KBM-7 (cell line): ENCODE results near the gene ZNF195.
"Not testable (repeated sequence)": the region's sequence is repeated elsewhere in the genome, so short reads cannot be mapped to it uniquely, and the experiment has no call there.

Experiments
- DNase-seq: peaks from one replicate; pipeline ENCODE4 v3.0.0-alpha.2; 2015
- in situ Hi-C: fragments of 300-500 bp; cut with MboI; formaldehyde crosslinking; loops from 2 replicates; pipeline ENCODE4 v1.14.3; 2020; ENCODE audit warnings: low sequenced_read_pairs, low pct_unique_long_range_greater_than_20kb, mixed read lengths

Gene ZNF195

DNA sequence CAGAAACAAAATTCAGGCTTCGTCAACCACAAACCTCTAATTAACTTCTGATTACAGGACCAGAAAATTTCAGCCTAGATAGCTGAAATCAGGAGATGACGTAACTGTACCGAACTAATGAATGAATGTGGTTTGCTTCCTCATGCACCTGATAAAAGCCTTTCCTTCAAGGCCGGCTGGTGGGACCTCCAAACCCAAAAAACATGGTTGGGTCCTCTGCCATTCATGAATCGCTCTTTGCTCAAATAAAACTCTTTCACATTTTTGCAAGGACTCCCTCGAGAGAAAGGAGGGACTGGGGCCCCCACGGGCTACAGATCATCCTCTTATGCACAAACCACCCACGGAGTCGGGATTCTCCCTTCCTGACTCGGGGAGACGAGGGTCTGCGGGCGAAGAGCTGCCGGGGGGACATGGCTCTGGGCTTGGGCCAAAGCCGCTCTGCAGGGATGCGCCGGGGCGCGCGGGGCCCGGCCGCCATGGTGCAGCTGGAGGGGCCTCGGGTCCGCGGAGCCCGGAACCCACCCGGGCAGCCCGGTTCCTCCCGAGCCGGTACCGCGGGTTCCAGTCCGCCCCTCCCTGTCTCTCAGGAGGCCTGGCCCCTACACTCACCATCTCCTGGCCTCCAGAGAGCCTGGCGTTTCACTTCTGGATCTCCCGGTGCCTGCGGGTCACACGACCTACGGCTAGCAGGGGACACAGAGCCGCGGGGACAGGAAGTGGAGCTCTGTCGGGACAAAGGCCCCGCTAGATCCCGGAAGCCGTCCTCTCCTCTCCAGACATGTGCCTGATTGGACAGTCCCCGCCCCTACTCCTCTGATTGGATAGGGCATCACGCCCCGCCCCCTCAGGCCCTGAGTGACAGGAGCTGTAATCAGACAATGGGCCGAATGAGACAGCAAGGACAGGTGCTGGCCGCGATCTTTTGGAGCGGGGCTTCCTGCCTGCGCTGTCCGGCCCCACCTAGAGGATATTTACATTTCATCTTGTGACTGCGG lies at the start of gene ZNF195:
TSS of gene ZNF195 (minus strand) at position 721 of the 998 bp plus-strand sequence. CDS start at position 615, 106 bp downstream.
- in situ Hi-C loops, result no loop called here
- peak; percentile 97 for DNase-seq

DNA sequence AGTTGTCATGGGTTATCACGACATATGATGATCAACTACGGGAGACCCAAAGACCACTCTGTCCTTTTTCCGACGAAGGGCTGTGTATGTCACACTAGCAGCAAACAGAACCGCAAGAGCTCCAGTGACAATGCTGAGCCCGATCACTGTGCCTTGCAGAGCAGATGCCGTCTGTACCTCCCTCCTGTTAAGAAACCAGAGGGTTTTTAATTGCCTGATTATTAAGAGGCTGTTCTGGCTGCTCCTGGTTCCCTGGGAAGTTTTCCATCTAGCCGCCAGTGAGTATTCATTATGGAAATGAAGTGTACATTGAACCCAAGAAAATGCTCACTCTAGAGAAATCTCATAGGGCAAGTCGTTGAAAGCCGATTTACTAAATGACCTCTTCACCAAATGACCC lies 49.1 kb upstream of the ZNF195 start:
- in situ Hi-C loops, result not testable (repeated sequence)

DNA sequence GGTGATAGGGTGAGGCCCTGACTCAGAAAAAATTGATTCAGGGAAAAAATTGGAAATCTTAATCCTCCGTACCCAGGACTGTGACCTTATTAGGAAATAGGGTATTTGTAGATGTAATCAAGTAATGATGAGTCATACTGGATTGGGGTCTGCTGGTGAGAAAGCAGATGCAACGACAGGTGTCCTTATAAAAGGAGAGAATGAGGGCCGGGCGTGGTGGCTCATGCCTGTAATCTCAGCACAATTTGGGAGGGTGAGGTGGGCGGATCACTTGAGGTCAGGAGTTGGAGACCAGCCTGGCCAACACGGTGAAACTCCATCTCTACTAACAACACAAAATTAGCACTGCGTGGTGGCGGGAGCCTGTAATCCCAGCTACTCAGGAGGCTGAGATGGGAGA lies 47.6 kb upstream of the ZNF195 start:
- in situ Hi-C loops, DNase-seq: not testable (repeated sequence)

More for the DNA sequence above, 49.1 kb upstream of the ZNF195 start:
- not testable (repeated sequence) for DNase-seq

DNA sequence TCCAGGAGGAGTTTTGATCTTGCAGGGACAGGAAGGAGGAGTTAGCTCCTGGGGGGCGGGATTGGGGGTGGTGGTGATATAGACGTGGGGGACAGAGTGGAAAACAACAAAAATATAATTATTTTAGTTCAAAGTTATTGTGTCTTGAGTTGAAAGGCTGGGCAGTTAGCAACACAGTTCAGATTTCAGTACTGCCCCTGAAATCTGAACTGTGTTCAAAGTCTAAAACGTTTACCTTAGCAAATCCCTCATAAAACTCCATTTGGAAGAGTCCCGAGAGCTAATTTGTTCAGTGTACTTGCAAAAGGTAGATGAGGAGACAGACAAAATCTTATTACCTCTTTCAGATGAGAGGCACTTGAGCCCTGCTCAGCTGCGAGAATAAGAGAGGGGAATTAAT lies 45.0 kb upstream of the ZNF195 start:
- in situ Hi-C loops, result not testable (repeated sequence)

DNA sequence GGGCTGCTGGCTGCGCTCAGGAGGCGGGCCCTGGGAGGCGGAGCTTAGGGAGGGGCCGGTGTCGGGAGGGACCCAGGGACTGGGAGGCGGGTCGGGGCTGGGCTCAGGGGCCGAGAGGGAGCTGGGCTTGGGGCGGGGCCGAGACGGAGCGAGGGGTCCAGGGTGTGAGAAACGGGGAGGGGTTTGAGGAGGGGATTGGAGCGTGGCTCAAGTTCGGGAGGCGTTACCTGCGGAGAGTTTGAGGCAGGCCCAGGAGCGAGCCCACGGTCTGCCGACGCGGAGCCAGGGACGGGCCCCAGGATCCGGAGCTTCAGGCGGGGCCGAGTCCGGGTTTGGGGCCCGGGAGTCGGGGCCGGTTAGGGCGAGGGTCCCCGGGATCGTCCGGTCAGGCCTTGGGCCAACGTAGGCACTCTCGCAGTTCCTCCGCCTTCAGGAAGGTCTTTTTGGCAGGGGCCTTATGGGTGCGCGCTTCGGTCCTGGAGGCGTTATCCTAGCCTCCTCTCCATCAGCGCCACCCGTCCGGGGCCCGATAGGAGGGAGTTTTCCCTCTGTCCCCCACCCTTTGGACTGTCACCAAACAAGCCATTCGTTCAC lies 44.3 kb upstream of the ZNF195 start:
- DNase-seq, in situ Hi-C loops: not testable (repeated sequence)

More for the DNA sequence above, 45.0 kb upstream of the ZNF195 start:
- DNase-seq, result not testable (repeated sequence)

DNA sequence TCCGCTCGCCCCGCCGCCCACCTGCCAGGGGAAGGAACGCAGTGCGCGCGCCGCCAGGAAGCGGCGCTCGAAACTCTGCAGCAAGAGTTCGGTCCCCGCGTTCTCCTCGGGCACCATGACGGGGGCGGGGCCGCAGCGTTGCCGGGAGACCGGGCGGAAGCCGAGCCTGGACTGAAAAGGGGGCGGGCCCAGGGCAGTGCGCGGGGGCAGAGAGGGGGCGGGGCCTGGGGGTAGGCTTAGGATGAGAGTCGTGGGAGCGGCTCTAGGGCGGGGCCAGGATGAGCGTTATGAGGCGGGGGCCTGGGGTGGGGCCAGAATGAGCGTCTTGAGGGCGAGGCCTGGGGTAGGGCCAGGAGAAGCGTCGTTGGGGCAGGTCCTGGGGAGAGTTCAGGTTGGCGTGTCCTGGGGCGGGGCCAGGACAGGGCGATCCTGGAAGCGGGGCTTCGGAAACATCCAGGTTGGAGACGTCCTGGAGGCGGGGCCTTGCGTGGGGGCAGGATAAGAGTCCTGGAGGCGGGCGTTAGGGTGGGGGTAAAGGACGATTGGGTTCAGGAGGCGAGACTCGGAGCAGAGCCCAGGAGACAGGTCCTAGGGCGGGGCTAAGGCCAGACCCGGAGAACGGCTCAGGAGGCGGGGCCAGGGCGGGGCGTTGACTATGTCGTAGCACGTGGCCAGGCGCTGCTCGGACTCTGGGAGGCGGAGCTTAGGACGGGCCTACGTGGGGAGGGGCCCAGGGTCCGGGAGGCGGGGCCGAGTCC lies 43.6 kb upstream of the ZNF195 start:
- in situ Hi-C loops, result not testable (repeated sequence)
- peak; percentile 93 for DNase-seq

DNA sequence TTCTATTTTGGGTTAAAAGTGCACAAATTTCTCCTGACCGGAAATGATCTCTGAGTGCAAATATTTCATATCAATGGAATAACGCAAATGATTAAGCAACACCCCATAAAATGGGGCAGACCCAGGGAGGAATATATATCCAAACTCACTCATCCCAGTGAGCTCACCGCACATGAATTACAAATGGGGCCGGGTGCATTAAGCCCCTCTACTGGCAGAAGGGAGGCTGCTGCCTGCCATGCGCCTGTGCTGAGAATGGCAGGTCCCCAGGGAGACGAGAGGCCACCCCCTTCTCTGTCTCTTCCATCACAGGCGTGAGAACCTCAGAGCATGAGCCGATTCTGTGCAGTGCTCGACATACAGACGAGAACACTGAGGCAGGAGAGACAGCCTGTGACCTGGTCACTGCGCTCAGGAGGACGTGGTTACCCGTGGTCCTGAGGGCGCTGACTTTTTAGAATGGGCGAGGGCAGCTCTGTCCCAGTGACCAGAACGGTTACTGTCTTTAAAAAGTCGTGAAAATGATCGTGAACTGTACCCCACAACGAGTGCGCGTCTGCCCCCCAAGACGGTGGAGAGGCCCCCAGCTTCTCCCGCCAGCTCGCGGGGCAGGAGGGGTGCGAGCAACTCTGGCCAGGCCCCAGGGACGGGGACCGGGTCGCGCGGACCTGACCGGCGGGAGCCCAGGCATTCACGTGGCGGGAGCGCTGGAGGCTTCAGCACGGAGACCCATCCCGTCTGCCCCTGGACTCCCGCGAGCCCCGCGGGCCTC lies 42.8 kb upstream of the ZNF195 start:
- DNase-seq, result not testable (repeated sequence)

DNA sequence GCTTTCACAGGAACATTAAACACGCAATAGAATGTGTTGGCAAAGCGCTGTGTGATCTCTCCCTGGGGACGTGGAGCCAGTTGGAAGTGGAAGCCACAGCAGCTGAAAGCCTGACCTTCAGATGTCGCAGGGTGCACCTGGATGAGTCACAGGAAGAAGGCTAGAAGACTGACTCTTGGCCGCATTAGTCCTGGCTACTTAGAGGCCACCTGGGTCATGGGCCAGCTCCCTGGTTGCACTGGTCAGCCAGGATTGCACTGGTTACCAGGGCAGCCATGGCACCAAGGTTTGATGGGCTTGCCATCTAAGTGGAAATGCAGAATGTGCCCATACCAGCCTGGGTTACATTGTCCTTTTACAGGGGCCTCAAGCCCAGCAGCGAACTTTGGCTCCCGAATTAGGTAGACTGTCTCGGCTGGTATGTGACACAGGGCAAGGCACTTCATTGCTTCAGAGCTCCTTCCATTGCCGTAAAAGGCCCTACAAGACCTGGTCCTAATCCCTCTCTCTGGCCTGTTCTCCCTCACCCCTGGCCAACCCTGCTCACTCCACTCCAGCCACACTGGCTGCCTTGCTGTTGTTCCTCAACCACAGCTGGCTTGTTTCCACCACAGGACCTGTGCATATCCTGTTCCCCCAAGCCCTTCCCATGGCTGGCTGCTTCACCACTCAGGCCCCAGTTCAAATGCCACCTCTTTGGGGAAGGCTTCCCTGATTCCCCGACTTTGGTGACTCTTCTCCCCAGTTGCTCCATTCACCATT lies 41.5 kb upstream of the ZNF195 start:
- in situ Hi-C loops, DNase-seq: not testable (repeated sequence)

More for the DNA sequence above, 42.8 kb upstream of the ZNF195 start:
- in situ Hi-C loops, result not testable (repeated sequence)

DNA sequence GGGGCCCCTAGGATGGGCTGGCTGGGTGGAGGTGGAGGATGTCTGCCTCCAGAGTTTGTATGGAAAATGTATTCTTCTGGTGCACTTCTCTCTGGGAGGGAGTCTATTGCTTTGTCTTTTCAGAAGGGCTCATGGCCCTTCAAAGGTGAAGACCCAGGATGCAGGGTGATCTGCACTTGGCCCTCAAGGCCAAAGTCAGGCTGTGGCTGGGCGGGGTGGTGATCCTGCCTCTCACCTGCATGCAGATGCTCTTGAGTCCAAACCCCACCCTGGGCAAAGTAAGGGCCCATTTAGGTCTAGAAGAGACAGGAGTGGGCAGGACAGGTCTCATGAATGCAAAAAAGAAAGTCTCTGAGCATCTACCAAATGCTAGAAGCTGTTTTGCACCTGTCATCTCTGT lies 40.5 kb upstream of the ZNF195 start:
- in situ Hi-C loops, DNase-seq: not testable (repeated sequence)

DNA sequence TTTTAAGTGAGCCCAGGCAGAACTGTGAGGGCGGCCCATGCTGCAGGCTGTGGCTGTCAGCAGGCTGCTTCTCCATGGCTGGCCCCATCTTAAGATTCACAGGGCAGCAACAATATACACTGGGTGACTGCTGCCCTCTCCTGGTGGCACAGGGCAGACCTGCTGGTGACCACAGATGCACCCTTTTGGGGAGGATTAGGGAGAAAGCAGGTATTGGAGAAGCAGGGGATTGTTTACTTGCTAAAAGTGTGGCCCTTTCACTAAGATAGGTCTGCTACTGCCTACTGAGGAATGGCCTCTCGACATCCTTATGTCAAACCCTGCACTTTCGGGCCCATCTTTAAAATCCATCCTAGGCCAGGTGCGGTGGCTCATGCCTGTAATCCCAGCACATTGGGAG lies 38.1 kb upstream of the ZNF195 start:
- peak; percentile 50 for DNase-seq
- in situ Hi-C loops, result not testable (repeated sequence)

DNA sequence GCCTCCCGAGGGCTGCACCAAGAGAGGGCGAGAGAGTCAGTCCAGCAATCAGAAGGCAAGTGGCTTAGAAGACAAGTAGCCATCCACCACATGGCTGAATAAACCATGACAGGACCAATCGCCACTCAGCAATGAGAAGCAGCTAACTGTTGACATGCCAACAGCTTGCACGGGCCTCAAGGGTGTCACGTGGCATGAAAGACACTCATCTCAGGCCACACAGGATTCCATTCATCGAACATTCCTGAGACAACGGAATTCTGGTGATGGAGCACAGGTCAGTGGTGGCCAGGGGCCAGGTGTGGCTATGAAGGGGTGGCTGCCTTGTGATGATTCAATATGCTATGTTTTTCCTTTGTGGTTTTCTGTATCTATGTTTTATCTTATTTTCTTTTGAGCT lies 36.4 kb upstream of the ZNF195 start:
- in situ Hi-C loops, DNase-seq: not testable (repeated sequence)

DNA sequence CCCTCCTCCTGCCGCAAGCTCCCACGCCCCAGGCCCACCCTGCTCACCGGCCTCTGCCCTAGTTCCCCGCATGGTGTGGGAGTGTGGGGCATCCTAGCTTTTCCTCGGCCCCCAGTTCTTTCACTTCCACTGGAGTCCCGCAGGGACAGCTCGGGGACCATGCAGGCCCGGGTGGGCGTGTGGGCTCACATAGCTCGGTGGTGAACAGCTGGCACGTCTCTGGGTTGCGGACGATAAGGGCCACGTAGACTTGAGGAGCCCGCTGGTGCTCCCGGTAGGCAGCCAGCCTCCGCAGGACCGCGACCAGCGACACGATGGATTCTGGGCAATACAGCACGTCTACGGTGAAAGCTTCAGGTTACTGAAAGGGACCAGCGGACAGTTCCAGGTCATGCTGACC lies 34.7 kb upstream of the ZNF195 start:
- in situ Hi-C loops, DNase-seq: not testable (repeated sequence)

DNA sequence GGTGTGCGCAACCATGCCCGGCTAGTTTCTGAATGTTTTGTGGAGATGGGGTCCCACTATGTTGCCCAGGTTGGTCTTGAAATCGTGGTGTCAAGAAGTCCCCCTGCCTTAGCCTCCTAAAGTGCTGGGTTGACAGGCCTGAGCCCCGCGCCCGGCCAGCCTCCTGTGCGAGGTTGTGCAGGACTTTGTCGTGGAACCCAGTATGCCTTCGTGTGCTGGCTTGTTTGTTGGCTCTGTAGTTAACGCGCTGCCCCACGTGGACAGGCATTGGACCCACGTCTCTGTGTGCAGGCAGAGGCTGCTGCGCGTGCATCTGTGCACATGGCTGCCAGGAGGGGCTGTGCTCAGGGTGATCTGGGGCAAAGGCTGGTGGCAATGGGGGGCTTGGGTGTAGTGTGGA lies 33.9 kb upstream of the ZNF195 start:
- no peak for DNase-seq
- in situ Hi-C loops, result no loop called here

DNA sequence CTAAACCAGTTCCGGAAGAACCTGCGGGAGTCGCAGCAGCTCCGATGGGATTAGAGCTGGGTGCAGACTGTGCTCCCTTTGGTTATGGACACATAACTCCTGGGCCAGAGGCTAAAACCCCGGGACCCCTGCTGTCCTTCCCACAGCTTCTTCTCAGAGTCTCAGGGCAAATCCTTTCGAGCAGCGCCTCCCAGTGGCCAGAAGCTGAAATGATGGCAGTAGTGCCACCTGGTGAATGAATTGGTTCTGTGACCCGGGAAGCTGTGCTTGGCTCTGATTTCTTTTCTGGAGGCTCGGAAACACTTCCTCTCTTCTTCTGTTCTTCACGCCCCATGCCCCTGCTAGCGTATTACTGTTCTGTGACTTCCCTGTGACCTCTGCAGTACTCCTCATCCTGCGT lies 29.8 kb upstream of the ZNF195 start:
- peak; percentile 85 for DNase-seq
- in situ Hi-C loops, result not testable (repeated sequence)

DNA sequence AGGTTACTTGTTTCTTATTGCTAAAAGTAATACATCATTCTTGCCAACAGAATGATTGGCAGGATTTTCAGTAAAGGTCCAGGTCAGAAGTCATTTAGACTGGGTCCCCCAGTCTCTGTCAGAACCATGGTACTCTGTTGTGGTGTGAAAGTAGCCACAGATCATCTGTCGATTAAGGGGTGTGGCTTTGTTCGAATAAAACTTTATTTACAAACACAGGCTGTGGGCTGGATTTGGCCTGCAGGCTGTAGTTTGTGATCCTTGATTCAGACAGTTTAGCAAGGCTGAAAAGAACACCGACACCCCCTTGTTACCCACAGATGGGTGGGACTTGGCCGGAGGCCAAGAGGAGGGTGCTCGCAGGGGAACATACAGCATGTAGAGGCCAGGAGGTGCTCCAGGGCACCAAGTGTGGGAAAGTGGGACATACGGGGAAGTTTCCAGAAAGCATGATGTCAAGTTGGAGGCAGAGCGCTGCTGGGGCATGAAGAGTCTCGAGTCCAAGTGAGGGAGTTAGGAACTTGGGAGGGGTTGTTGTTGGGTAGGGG lies 29.2 kb upstream of the ZNF195 start:
- in situ Hi-C loops, DNase-seq: not testable (repeated sequence)

DNA sequence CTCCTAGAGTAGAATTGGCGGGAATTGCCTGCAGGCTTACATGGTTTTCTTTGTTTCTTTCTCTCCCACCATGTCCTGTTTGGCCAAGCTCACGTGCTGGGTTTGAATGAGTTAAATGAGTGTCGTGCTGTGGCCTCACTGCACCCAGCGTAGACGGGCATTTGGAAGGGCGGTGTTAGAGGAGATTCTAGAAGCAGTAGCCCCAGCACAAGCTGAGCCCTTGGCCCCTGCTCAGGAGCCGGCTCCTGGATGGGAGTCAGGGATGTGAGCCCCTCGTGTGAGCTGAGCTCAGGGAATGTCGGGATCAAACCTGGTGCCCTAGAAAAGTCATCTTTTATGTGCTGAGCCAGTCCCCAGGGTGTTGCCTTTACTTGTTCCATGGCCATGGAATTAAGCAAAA lies 28.0 kb upstream of the ZNF195 start:
- in situ Hi-C loops, DNase-seq: not testable (repeated sequence)

DNA sequence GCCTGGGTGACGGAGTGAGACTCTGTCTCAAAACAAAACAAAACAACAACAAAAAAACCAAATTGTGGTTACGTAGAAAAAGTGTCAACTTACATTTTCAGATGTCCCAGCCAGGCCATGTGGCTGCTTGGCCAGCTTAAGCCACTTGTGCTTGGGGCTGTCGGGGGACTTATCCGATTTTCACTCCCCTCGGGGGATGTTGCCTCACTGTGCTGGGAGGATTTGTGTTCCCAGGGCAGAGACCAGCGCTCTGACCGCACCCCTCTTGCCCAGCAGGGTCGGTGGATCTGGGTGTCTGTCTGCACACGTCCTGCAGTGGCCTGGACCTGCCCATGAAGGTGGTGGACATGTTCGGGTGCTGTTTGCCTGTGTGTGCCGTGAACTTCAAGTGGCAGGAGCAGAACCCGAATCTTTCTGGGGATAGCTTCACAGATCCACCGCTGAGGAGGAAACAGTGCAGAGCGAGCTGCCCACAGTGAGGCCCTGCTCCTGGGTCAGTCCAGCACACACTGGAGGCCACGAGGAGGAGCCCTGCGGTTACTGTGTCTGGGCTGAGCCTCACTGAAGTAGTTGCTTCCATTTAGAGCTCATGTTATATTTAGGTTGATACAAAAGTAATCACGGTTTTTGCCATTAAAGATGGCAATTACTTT lies 27.4 kb upstream of the ZNF195 start:
- DNase-seq, in situ Hi-C loops: not testable (repeated sequence)
